NT2/D1 (cell line): ENCODE results near the gene LYVE1.

Experiments used
- SUZ12 ChIP-seq: IDR thresholded peaks from 2 replicates; pipeline ENCODE4 v1.6.1; 2011; ENCODE audit not compliant: insufficient read length, insufficient read depth; ENCODE audit errors: extremely low read depth
- YY1 ChIP-seq: IDR thresholded peaks from 2 replicates; pipeline ENCODE4 v1.6.1; 2011; ENCODE audit not compliant: insufficient read length, insufficient read depth

DNA sequence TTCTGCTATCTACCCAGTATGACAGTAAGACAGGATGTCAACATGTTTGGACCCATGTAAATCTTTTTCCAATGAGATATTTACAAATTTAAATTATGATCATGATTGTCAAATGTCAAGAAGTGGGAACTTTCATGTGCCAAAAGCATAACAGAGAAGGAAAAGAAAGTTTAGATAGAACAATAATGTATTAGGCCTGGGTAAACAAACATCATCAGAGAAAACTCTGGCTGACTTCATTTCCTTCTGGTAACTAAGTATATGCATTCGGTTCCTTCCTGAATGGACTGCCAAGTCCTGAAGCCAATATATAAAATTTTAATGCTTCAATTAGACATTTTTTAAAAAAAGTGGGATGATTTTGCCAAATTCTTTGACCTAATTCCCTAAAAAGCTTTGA, 44.0 kb downstream of the LYVE1 start:
- TF ChIP-seq YY1 (no peak), SUZ12 (no peak)
